ENCODE measurements around the gene DIP2C.
"Not testable (repeated sequence)": the region's sequence is repeated elsewhere in the genome, so short reads cannot be mapped to it uniquely, and the experiment has no call there.

Gene DIP2C

DNA sequence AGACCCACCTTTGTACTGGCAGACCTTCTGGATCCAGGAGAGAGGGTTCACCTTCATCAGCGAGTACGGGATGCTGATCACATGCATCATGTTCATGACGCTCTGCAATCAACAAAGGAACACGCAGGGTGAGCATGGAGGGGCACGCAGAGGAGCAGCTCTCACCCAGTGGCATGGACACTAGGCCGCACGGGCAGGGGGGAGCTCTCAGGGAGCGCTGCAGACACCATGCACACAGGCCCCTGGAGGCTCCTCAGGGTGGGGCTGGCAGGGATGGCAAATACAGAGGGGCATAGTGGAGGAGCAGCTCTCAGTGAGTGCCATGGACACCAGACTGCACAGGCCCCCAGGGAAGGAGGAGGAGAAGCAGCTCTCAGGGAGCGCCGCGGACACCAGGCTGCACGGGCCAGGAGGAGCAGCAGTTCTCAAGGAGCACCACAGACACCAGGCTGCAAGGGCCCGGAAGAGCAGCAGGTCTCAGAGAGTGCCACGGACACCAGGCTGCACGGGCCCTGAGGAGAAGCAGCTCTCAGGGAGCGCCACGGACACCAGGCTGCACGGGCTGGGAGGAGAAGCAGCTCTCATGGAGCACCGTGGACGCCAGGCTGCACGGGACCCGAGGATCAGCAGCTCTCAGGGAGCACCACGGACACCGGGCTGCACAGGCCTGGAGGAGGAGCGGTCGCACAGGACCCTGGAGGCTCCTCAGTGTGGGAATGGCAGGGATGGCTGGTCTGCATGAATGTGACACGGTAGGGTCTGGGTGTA, 304.7 kb downstream of the DIP2C start:
- DNase-seq = no peak

DNA sequence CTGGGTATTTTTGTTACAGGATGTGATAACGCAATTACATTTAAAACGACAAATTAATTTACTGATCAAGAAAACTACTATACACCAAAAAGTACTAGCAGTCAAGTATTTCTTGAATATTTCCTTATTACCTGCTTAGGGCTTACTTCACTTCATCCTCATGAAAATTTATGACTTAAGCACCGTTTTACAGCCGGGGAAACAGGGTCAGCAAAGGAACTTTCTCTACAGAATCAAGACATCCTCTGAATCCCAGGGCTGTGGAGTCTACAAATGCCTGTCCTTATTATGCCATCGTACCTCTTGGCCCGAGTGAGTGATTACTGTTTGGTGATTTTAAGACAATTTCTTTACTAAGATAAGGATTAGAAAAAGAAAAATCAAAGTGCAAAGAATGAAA, 305.9 kb downstream of the DIP2C start:
- DNase-seq = no peak

DNA sequence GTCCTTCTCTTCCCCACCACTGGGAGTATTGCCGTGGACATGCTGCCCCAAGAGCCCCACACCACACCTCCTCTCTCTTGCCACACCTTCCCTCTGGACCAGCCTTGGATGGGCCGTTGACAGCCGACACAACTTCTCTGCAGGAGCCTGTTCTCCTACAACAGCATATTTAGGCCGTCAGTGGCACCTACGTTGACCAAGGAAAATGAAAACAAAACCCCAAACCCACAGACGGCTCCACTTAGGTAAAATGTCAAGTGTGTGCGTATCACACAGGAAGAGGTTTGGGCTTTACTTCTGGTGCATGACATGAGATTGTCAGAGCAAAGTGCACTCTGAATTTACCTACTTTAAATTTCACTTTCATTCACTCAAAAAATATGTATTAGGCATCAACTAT, 307.7 kb downstream of the DIP2C start:
- DNase-seq = no peak

DNA sequence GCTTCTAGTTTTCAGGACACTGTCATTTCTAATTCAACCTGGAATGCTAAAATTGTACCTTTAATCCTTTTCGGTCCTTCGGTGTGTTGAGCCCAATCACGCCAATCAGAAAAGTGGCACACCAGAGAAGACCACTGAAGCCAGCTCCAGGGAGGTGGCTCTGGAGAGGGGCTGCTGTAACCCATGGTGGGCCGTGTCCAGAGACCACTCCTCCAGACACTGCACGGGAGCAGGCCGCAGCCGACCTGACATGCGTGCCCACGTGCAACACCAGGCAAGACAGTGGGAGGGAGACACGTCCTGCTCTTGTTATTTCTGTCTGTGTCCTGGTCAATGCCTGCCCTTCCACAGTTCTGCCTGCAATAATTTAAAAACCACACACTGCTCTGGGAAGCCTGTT, 308.1 kb downstream of the DIP2C start:
- no peak for DNase-seq

DNA sequence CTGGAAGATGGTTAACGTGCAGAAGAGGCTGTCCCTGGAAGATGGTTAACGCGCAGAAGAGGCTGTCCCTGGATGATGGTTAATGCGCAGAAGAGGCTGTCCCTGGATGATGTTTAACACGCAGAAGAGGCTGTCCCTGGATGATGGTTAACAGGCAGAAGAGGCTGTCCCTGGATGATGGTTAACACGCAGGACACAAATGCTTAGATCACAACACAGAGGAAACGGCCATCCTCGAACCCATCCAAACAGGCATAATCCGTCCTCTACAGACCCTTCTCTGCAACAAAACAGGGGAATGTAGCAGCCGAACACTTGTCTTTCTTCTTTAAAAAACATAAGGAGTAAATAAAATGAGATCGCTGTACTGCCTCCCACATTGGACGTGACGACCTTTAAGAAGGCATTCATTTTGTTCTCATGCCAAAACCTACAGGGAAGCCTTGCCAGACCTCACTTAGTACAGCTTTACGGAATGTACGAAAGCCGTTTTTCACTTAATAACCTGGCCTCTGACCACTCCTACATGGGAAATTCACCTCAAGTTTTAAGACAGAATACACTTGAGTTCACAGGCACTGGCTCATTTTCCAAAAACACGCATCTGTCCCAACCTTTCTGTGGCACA, 309.0 kb downstream of the DIP2C start:
- DNase-seq = no peak

DNA sequence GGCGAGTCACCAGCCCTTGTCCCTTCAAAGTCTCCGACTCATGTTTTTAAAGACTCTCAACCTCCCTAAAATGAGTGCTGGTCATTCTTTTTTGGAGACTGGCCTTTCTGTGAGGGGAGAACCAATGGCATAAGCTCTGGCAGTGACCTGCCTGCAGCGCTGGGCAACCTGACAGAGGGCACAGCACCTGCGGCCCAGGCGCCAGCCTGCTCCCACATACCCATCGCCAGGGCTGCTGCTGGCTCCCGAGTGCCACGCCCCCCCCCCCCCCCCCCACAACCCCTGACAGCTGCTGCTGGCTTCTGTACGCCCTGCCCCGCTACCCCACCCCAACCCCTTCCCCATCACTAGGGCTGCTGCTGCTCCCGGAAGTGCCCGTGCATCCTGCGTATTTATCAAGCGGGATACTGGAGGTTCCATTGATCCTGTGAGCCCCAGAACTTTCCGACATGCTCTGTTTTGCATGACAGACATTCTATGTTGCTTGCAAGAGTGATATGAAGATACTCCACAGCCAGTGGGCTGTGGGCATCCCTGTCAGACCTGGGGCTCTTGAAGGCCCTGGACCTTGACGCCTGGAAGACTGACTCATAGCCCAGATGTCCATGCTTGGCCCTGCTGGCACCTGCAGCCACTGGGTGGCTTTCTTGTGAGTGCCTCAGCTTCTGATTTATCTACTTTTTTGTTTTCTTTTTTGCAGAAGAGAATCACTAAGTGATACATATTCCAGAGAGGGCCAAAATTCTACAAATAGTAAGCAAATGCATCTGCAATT, 310.4 kb downstream of the DIP2C start:
- no peak for DNase-seq

DNA sequence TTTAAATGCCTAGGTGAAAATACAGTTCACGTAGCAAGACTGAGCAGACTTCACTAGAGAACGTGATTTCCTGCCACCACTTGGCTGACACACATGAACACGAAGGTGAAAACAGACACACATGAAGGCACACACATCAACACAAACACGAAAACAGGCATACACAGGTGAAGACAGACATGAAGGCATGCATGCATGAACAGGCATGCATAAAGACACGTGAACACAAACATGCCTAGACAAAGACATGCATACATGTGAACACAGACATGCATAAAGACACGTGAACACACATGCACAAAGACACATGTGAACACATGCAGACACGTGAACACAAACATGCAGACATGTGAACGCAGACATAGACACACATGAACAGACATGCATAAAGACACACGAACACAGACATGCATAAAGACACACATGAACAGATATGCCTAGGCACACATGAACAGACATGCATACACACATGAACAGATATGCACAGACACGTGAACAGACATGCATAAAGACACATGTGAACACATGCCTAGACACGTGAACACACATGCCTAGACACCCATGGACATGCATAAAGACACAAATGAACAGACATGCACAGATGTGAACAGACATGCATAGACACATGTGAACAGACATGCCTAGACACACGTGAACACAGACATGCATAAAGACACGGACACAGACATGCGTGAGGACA, 311.1 kb downstream of the DIP2C start:
- no peak for DNase-seq

DNA sequence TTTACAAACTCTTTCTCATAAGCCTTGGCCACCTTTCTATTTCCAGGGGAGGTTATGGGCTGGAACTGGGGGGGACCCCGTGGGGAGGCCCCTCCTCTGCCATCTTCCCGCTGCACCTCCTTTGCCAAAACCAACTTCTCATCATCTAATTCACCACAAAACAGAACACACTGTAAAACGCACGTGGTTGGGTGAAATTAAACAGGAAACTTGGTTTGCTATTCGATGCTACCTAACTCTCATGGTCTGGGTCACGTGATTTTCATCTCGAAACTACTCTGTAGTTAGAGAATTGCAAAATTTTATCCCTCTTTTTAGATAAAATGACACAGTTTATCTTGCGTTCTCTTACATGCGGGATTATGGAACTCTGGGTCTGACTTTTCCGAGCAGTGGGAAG, 312.2 kb downstream of the DIP2C start:
- no peak for DNase-seq

DNA sequence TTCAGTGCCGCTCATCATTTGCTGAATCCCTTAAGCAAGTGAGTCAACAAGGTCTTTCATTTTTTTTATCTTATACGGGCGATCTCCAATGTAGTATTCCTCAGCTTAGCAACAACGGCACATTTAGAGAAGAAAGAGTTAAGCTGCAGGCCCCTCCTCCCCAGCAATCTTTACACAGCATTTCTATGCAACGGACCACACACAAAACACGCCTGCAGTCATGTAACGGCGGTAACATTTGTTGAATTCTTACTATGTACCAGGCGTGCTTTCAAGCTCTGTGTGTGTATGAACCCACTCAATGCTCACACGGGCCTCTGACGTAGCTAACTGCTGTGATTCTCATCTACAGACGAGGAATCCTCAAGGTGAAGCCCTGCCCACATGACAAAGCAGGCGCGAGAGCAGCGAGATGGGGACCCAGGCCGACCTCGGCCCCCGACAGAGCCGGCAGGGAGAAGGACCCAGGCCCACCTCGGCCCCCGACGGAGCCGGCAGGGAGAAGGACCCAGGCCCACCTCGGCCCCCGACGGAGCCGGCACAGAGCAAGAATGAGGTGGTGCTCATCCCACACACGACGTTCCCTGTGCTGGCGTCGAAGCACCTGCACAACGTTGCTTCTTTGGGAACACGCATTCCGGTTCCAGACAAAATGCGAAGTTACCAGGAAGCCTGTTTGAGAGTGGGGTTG, 313.5 kb downstream of the DIP2C start:
- DNase-seq = no peak

DNA sequence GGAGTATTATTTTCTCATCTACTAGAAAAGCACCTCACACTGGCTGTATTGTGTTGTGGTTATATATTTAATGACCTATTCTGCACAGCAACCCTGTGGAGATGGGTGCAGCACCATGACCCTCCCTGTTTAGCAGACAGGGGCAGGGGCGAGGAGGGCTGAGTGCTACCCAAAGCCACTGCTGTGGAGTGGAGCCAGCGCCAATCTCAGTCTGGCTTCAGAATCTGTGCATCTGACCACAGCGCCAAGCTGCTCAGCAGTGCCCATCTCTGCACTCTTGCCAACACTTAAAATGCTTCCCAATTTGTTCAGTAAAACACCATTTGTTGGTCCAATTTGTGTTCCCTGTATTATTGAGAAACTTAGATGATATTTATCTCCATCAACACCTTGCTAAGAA, 315.1 kb downstream of the DIP2C start:
- no peak for DNase-seq

DNA sequence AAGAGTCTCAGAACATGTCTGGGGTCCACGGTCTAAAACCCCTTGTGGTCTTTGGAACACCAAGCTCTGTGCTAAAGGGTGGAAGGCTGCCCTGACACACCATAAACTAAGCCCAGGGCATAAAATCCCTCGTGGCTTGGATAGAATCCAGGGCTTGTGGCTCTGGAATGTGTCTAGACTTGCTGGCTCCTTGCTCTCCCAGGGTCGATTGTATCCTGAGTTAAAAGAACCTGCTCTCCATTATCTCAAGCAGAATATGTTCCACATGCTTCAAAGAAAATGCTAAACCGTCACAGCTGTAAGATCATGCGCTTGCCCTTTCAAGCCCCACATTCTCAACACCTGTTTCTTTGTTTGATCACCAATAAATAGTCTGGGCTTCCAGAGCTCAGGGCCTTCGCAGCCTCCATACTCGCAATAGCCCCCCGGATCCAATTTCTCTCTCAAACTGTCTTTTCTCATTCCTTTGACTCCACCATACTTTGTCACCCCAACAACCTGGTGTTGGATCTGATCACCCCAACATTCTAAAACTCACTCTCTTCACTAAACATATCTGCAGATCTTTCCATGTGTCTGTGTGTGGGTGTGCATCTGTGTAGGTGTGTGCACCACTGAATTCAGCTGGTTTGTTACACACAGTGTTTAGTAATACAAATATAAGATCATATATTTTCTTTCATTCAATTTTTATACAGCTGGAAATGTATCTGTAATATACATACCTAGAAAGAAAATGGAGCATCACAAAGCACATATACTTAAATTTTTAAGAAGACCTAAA, 315.8 kb downstream of the DIP2C start:
- no peak for DNase-seq

DNA sequence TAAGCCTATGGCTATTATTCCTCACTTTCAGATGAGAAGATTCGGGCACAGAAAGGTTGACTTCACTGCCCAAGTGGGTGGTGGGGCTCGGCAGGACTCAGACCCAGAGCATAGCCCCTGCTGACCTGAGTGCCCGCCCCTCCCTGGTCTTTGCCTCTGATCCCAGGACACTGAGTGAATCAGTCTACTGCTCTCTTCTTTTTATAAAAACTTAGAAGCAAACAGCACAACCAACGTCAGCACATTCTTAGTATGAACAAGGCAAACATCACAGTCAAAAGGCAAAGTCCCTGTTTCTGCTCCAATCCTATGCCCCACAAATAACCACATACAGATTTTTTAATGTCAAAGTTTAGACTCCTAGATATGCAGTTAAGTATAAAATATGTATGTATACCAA, 316.5 kb downstream of the DIP2C start:
- DNase-seq = no peak

DNA sequence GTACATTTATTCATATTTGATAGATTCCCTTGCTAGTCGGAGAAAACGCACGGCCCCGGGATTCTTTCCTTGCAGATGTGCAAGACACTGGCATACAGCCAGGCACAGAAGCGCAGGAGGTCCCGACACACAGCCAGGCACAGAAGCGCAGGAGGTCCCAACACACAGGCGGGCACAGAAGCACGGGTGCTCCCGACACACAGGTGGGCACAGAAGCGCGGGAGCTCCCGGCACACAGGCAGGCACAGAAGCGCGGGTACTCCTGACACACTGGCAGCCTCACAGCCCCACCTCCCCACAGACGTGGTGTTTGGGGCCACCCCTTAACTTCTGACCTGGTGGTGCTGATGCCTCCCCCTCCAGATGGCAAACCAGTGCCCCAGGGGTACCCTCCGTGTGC, 316.9 kb downstream of the DIP2C start:
- no peak for DNase-seq

DNA sequence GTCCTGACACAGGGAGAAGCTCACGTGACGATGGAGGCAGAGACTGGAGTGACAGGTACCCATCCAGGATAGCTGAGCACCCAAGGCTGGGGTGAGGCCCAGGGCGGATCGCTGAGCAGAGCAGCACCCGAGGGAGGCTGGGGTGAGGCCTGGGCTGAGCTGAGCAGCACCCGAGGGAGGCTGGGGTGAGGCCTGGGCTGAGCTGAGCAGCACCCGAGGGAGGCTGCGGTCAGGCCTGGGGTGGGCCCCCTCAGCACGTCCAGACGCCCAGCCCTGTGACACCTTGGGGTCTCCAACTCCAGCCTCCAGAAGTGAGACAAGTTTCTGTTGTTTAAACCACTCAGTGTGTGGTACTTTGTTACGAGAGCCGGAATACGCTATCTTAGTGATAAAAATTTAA, 318.0 kb downstream of the DIP2C start:
- DNase-seq = no peak

DNA sequence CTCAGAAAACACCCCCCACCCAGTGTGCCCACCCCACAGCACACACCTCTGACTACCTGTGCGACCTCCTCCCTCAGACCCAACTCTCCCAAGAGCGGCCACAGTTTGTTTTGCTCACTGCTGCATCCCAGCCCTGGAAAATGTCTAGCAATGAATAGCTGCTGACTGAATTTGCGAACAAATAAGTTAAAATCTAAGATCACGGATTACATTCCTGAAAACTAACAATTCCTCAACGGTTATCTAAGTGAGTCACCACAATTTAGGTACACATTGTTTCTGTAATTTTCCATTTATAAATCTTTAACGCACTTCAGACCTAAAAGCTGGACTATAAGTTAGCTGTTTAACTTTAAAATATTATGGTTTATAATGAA, 319.0 kb downstream of the DIP2C start:
- no peak for DNase-seq

DNA sequence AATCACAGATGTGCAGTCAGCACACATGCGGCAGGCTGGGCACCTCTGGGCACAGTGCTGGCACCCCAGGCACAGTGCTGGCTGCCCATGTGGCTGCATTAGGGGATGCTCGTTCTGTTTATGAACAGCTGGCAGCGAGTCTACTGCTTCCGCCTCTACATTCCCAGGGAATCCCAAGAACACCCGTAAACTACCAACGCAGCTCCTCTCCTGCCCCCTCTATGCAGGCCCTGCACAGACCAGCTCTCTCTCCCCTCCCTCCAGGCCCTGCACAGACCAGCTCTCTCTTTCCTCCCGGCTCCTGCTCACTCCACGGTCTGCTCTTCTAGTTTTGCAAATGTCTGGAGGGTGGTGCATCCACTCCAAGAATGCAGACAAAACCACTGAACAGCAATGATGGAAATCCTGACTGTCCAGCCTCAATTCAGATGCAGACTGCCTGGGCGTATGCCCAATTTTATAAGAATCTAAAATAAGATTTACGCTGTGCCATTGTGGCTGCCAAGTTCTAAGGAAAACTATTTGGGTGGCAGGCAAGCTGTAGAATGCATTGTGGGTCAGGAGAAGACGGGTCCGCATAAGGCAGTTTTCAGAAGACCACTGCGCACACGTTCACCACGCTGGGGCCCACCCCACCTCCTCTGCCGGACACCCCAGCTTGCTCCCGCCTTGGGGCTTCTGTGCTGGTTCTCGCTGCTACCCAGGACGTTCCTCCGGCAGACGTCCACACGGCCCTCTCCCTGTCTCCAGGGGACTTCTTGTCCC, 319.6 kb downstream of the DIP2C start:
- no peak for DNase-seq

DNA sequence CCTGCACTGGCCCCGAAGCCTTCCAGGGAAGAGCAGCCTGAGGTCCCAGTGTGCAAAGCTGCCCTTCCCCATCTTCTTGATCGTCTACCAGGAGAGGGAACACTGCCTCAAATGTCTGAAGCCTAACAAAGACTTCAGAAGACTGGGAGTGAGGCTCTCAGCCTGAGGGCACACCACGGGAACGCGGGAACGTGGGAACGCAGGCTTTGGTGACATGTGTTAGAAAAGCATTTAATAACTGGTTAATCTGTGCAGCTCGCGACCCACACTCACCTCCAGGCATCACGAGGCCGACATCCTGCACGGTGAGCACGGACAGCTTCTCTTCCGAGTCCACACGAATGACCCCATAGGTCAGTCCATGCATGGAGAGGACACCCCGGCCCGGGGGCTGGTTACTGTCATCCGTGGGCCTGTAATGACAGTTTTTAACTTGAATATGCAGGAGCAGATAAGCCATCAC, 320.2 kb downstream of the DIP2C start:
- no peak for DNase-seq

DNA sequence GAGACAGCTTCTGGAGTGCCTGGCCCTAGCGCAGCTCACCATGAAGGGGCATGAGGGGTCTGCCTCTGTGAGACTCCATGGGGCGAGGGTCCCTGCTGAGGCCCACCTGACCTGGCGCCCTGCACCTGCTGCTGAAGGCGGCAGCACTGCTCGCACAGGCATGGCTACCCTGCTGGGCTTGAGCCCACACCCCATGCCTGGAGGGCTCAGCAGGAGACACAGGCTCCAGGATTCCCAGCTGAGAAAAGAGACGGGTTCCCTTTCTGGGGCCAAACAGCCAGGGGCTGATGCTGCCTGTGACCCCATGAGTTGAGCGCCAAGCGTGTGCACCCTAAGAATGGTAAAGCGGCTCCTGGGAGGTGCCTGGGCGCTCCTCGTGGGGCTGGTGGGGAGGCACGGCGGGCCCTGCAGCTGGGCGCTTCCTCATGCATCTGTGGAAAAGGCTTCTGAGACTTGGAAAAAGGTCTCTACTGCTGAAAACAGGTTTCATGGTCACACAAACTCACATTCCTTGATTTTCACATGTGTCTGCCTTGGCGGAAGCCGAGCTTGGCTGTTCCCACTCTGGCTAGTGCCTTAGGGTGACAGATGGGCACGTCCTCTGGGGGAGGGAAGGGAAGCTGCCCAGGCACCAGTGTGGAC, 320.8 kb downstream of the DIP2C start:
- no peak for DNase-seq

DNA sequence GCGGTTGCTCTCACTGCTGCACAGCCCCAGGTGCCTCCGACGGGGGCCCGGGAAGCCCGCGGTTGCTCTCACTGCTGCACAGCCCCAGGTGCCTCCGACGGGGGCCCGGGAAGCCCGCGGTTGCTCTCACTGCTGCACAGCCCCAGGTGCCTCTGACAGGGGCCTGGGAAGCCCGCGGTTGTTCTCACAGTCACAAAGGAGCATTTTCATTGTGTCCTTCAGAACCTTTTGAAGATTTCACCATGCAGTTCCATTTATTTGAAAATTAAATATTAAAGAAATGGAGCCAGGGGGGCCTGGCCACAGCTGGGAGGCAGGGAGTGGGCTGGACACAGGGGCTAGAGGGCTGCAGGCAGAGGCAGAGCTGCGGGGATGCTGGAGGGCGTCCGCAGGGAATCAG, 321.4 kb downstream of the DIP2C start:
- DNase-seq = not testable (repeated sequence)

DNA sequence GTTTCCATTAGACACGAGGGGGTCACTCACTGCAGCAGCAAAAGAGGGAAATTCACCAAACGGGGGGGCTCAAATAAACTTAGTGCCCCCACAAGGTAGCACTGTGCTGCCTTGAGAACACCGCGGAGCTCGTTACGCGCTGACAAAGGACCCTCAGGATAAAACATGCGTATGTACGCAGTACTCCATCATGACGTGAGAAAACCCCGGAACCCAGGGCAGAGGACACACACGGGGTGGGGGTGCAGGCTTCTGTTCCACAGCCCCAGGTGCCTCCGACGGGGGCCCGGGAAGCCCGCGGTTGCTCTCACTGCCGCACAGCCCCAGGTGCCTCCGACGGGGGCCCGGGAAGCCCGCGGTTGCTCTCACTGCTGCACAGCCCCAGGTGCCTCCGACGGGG, 321.8 kb downstream of the DIP2C start:
- DNase-seq = no peak

DNA sequence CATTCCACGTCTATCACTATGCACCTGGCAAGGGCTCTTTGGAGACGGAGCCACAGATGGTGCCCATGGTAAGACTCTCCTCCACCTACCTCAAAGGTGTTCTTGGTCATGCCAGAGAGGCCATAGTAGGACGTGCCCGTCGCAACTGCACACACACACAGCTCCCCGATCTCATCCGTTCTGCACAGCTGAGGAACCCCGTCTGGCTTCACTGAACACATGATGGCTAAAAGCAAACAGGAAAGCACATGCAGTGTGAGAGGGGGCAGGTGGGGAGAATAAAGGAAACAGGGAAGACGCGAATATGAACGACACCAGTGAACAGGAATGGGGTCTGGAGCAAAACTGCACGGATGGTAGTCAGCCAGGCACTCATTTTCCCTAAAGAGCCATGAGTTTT, 323.3 kb downstream of the DIP2C start:
- DNase-seq = no peak

All from NCI-H774 (cell line).